ENCODE data around the gene MEP1A. TPM values are rescaled to one million over a fixed set of nuclear protein-coding genes. Genes with fewer than 3 reads are reported as not detected.

Gene MEP1A
- total and polyA plus RNA-seq, 2 donors (not counting 1 experiment from before 2014, with no cell fraction given): not detected

- Histone ChIP-seq H3K27me3 (replicated peaks in 1 of 4; ENCODE audit: control extremely low read depth in 1 of 4, control insufficient read depth in 3 of 4, insufficient read depth in 4 of 4, low read length in 3 of 4) (no peaks in the 10 kb centered on the region), H3K4me3 (ENCODE audit: control extremely low read depth in 1 of 5, extremely low read depth in 1 of 5, insufficient read depth in 1 of 5, low read depth in 2 of 5, low read length in 4 of 5) (no peak overlapping the region), H3K4me1 (ENCODE audit: control insufficient read depth in 2 of 2, insufficient read depth in 2 of 2, low read length in 2 of 2) (no peaks in the 10 kb centered on the region), H2AFZ (ENCODE audit: insufficient read depth, low read depth, low read length, poor library complexity, severe bottlenecking) (no peak overlapping the region), H3K9ac (ENCODE audit: low read length) (no peak overlapping the region), H3K36me3 (replicated peaks in 1 of 2; ENCODE audit: control extremely low read depth in 1 of 2, control insufficient read depth in 1 of 2, extremely low read depth in 1 of 2, insufficient read depth in 2 of 2, low read length in 1 of 2) (no peaks in the 10 kb centered on the region), H4K20me1 (ENCODE audit: control insufficient read depth, insufficient read depth, low read length, poor library complexity, severe bottlenecking) (no peaks in the 10 kb centered on the region), H3K9me3 (ENCODE audit: control extremely low read depth in 1 of 3, control insufficient read depth in 2 of 3, insufficient read depth in 1 of 3, low read length in 2 of 3) (no peaks in the 10 kb centered on the region), H3K4me2 (replicated peaks; ENCODE audit: low read depth, low read length, poor library complexity, severe bottlenecking) (no peak overlapping the region), H3K27ac (ENCODE audit: low read length in 2 of 2) (no peak overlapping the region), H3K79me2 (ENCODE audit: control insufficient read depth, insufficient read depth, low read length) (no peaks in the 10 kb centered on the region)
- no peaks in the 10 kb centered on the region for H3K4me1 Mint-ChIP-seq
- CTCF ChIA-PET: no interaction called here
- no peaks in the 10 kb centered on the region for H3K9me3 Mint-ChIP-seq (ENCODE audit: insufficient read depth)
- H3K27me3 Mint-ChIP-seq: no peaks in the 10 kb centered on the region
- H3K4me3 Mint-ChIP-seq: no peak overlapping the region
- DNase-seq (no peak), ATAC-seq (ENCODE audit: low read depth) (no peak)
- WGBS (ENCODE audit: insufficient coverage): no CpG with 5 or more reads among the region's 3 CpGs
- POLR2A ChIA-PET: no interaction called here
- intact Hi-C loops (cut with micrococcal nuclease): no loop called here
- TF ChIP-seq CTCF (IDR thresholded peaks at IDR 0.05): no peak
- TF ChIP-seq EZH2 (IDR thresholded peaks at IDR 0.05; ENCODE audit: borderline replicate concordance, insufficient read depth, low read depth, low read length, poor library complexity, severe bottlenecking): no peak
- no peak overlapping the region for H3K27ac Mint-ChIP-seq
These were observed 94.8 kb downstream of the MEP1A start for GRCh38 chr6:46888031-46888430.

GRCh38 chr6:46888578-46888977 lies 95.4 kb downstream of the MEP1A start:
- intact Hi-C loops (cut with micrococcal nuclease): no loop called here
- no peak for ATAC-seq (ENCODE audit: low read depth)

More at GRCh38 chr6:46888578-46888977, 95.4 kb downstream of the MEP1A start:
- H3K27ac ChIP-seq (ENCODE audit: low read length in 2 of 2): no peak overlapping the region
- no peaks in the 10 kb centered on the region for H3K79me2 ChIP-seq (ENCODE audit: control insufficient read depth, insufficient read depth, low read length)
- no peak overlapping the region for H3K4me2 ChIP-seq (replicated peaks; ENCODE audit: low read depth, low read length, poor library complexity, severe bottlenecking)
- no peaks in the 10 kb centered on the region for H3K9me3 Mint-ChIP-seq (ENCODE audit: insufficient read depth)
- H3K4me3 Mint-ChIP-seq: no peak overlapping the region
- H3K27ac Mint-ChIP-seq: no peak overlapping the region
- ChIA-PET POLR2A (no interaction called here), CTCF (no interaction called here)
- H3K9ac ChIP-seq (ENCODE audit: low read length): no peak overlapping the region
- no peaks in the 10 kb centered on the region for H3K4me1 ChIP-seq (ENCODE audit: control insufficient read depth in 2 of 2, insufficient read depth in 2 of 2, low read length in 2 of 2)
- H2AFZ ChIP-seq (ENCODE audit: insufficient read depth, low read depth, low read length, poor library complexity, severe bottlenecking): no peak overlapping the region
- no peaks in the 10 kb centered on the region for H4K20me1 ChIP-seq (ENCODE audit: control insufficient read depth, insufficient read depth, low read length, poor library complexity, severe bottlenecking)
- TF ChIP-seq EZH2 (IDR thresholded peaks at IDR 0.05; ENCODE audit: borderline replicate concordance, insufficient read depth, low read depth, low read length, poor library complexity, severe bottlenecking) (no peak), CTCF (IDR thresholded peaks at IDR 0.05) (no peak)
- no peak for DNase-seq
- H3K27me3 Mint-ChIP-seq: no peaks in the 10 kb centered on the region
- 89% methylated on average over 4 of the region's 4 CpGs for WGBS (ENCODE audit: insufficient coverage)
- H3K36me3 ChIP-seq (replicated peaks in 1 of 2; ENCODE audit: control extremely low read depth in 1 of 2, control insufficient read depth in 1 of 2, extremely low read depth in 1 of 2, insufficient read depth in 2 of 2, low read length in 1 of 2): no peaks in the 10 kb centered on the region
- H3K4me1 Mint-ChIP-seq: no peaks in the 10 kb centered on the region
- H3K27me3 ChIP-seq (replicated peaks in 1 of 4; ENCODE audit: control extremely low read depth in 1 of 4, control insufficient read depth in 3 of 4, insufficient read depth in 4 of 4, low read length in 3 of 4): no peaks in the 10 kb centered on the region
- no peaks in the 10 kb centered on the region for H3K9me3 ChIP-seq (ENCODE audit: control extremely low read depth in 1 of 3, control insufficient read depth in 2 of 3, insufficient read depth in 1 of 3, low read length in 2 of 3)
- no peak overlapping the region for H3K4me3 ChIP-seq (ENCODE audit: control extremely low read depth in 1 of 5, extremely low read depth in 1 of 5, insufficient read depth in 1 of 5, low read depth in 2 of 5, low read length in 4 of 5)

Other genes starting within 250 kb of the MEP1A start
- gene CYP39A1, start 140.6 kb upstream of the MEP1A start, total RNA-seq: not detected in 2 replicates
- gene CYP39A1, start 140.6 kb upstream of the MEP1A start, polyA plus RNA-seq: not detected in 2 replicates
- gene SLC25A27, start 140.4 kb upstream of the MEP1A start, total RNA-seq: 1.9 and 3.8 TPM in 2 replicates
- gene SLC25A27, start 140.4 kb upstream of the MEP1A start, polyA plus RNA-seq: 0.75 and 0.81 TPM in 2 replicates
- not detected in 2 replicates for gene TDRD6, start 105.5 kb upstream of the MEP1A start, total RNA-seq
- gene TDRD6, start 105.5 kb upstream of the MEP1A start, polyA plus RNA-seq: 0.01 TPM in 1 of 2 replicates, not detected in the other
- gene PLA2G7, start 58.0 kb upstream of the MEP1A start, total RNA-seq: 0.63 and 1.1 TPM in 2 replicates
- gene PLA2G7, start 58.0 kb upstream of the MEP1A start, polyA plus RNA-seq: 0.04 and 0.13 TPM in 2 replicates
- not detected in 2 replicates for gene ANKRD66, start 46.5 kb upstream of the MEP1A start, total RNA-seq
- not detected in 2 replicates for gene ANKRD66, start 46.5 kb upstream of the MEP1A start, polyA plus RNA-seq
- not detected in 2 replicates for gene ADGRF5, start 128.5 kb downstream of the MEP1A start, total RNA-seq
- not detected in 2 replicates for gene ADGRF5, start 128.5 kb downstream of the MEP1A start, polyA plus RNA-seq
- gene ADGRF1, start 248.9 kb downstream of the MEP1A start, total RNA-seq: not detected in 2 replicates
- not detected in 2 replicates for gene ADGRF1, start 248.9 kb downstream of the MEP1A start, polyA plus RNA-seq